ENCODE data around the gene TRA2B. TPM values are rescaled to one million over a fixed set of nuclear protein-coding genes. Genes with fewer than 3 reads are reported as not detected.
"Not testable (repeated sequence)": the region's sequence is repeated elsewhere in the genome, so short reads cannot be mapped to it uniquely, and the experiment has no call there.

Gene TRA2B
- total RNA-seq, 1 donor = 496 TPM

DNA sequence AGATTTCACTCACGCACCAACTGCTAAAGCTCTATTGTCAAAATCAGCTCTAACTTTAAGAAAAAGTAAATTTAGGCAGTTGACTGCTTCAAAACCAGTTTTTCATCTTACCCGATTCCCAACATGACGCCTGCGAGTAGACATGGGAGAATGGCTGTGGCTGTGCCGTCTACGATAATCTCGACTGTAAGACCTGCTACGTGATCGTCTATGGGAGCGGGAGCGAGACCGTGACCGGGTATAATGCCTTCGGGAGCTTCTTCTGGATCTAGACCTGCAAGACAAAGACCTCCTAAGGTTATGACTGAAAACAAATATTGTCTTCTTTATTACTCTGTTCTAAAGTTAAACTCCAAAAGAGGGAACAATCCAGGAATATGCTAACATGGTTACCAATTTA is 12.5 kb downstream of the TRA2B start:
- Histone ChIP-seq H3K27me3 (ENCODE audit: insufficient read depth, low read length) (no peaks in the 10 kb centered on the region), H3K4me3 (ENCODE audit: low read length) (no peak overlapping the region), H3K9me3 (ENCODE audit: low read depth, low read length) (no peaks in the 10 kb centered on the region), H3K4me1 (ENCODE audit: insufficient read depth, low read length) (peaks cover 41% of the 10 kb centered on the region)

DNA sequence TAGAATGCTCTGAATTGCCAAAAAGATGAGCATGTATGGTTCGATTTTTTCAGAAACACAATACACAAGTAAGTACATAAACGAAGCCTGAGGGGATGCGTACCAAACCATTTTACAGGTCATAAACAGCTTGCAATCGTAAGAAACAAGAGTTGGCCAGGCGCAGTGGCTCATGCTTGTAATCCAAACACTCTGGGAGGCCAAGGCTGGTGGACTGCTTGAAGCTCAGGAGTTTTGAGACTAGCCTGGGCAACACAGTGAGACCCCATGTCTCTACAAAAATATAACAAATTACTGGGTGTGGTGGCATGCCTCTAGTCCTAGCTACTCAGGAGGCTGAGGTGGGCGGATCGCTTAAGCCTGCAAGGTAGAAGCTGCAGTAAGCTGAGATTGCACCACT is 13.4 kb downstream of the TRA2B start:
- no peaks in the 10 kb centered on the region for H3K9me3 ChIP-seq (ENCODE audit: low read depth, low read length)
- H3K27me3 ChIP-seq (ENCODE audit: insufficient read depth, low read length) = no peaks in the 10 kb centered on the region
- H3K4me1 ChIP-seq (ENCODE audit: insufficient read depth, low read length) = peaks cover 31% of the 10 kb centered on the region
- H3K4me3 ChIP-seq (ENCODE audit: low read length) = no peak overlapping the region

DNA sequence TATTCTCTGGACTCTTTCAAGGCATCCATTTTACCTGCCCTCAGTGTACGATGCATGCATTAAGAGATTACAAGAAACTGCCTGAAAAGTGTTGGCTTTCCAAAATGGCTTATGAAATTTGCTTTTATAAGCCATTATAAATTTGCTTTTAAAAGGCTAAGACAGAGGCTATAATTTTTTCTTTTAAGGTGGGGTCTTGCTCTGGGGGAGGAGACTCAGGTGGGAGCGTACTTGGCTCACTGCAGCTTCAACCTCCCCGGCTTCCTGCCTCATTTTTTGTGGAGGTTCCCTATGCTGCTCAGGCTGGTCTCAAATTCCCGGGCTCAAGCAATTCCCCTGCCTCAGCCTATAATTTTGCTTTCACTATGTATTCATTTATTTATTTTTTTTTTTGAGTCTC is 17.6 kb downstream of the TRA2B start:
- Histone ChIP-seq H3K4me3 (ENCODE audit: low read length) (no peak overlapping the region), H3K9me3 (ENCODE audit: low read depth, low read length) (no peaks in the 10 kb centered on the region), H3K27me3 (ENCODE audit: insufficient read depth, low read length) (no peaks in the 10 kb centered on the region), H3K4me1 (ENCODE audit: insufficient read depth, low read length) (no peaks in the 10 kb centered on the region)

GRCh38 chr3:185916042-185916833 is 21.6 kb downstream of the TRA2B start:
- no peaks in the 10 kb centered on the region for H3K9me3 ChIP-seq (ENCODE audit: low read depth, low read length)
- no peaks in the 10 kb centered on the region for H3K4me1 ChIP-seq (ENCODE audit: insufficient read depth, low read length)
- H3K4me3 ChIP-seq (ENCODE audit: low read length) = no peak overlapping the region
- no peaks in the 10 kb centered on the region for H3K27me3 ChIP-seq (ENCODE audit: insufficient read depth, low read length)

- Histone ChIP-seq H3K9me3 (ENCODE audit: low read depth, low read length) (no peaks in the 10 kb centered on the region), H3K4me1 (ENCODE audit: insufficient read depth, low read length) (no peaks in the 10 kb centered on the region), H3K27me3 (ENCODE audit: insufficient read depth, low read length) (no peaks in the 10 kb centered on the region), H3K4me3 (ENCODE audit: low read length) (no peak overlapping the region)
These were observed 22.2 kb downstream of the TRA2B start for GRCh38 chr3:185915642-185916041.

DNA sequence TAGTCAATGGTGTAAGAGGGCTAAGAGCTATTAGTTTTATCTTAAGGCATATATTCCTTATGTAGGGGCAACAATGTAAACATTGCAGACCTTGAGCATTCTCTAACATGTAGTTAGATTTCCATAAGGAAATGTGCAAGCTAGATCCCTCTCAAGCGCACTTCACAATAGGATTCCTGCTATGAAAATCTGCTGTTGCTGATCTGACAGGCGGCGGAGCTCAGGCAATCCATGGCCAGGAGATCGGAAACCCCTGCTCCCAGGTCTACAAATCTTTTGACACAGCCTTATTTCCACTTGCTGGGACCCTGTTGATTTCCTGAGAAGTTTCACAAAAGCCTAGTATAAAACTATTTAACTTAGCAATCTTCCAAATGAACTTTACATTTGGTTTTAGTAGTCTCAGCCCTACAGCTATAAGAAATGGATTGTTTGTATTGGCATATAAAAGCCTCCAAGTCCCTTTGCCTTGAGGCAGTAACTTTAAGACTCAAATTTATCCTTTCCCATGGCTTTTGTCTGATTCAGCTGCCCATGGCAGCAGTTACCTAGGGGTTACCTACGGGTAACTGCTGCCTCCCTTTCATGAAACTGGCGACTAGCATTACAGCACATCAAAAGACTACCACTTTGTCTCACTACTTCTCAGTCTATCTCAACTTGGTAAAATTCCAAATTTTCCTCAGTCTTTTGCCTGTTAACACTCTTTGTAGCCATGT is 22.7 kb downstream of the TRA2B start:
- H3K4me1 ChIP-seq (ENCODE audit: insufficient read depth, low read length) = no peaks in the 10 kb centered on the region

DNA sequence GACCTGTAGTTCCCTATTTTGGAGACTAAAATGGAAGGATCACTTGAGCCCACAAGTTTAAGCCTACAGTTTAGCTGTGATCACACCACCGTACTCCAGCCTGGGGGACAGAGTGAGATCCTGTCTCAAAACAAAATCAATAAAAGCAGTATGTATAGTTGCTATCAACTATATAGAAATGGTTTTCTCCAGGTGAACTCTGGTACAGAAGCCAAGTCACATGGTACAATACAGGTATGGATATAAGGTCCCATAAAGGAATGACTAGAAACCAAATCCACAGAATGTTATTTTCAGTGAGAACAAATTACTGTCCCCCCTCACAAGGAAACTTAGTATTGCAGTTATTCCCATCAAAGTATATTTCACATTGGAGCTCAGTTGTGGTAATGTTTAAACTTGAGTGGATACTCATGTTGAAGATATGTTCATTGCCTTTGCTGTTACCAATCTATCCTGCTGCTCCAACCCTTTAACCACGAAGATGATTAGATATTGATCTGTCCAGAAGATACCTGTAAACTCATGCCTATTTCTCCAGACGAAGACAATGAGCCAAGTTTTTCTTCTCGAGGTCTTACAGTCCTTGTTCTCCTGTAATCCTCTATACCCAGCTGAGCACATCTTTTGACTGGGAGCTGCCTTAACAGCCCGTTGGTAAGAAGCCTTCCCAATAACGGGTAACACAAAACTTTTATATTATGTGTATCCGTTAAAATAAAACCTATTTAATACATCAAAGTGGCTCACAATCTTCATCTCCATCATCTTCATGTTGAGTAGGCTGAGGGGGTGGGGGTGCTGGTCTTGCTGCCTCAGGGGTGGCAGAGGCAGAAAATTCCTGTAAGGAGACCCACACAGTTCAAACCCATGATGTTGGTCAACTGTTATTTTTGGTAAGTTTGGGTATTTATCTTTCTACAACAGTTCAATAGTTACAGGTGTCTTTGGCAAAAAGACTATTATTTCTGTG is 24.6 kb downstream of the TRA2B start:
- no peak overlapping the region for H3K4me3 ChIP-seq (ENCODE audit: low read length)
- H3K27me3 ChIP-seq (ENCODE audit: insufficient read depth, low read length) = no peaks in the 10 kb centered on the region
- H3K4me1 ChIP-seq (ENCODE audit: insufficient read depth, low read length) = no peaks in the 10 kb centered on the region
- no peaks in the 10 kb centered on the region for H3K9me3 ChIP-seq (ENCODE audit: low read depth, low read length)

More for the DNA sequence above, 22.7 kb downstream of the TRA2B start:
- Histone ChIP-seq H3K4me3 (ENCODE audit: low read length) (no peak overlapping the region), H3K27me3 (ENCODE audit: insufficient read depth, low read length) (no peaks in the 10 kb centered on the region), H3K9me3 (ENCODE audit: low read depth, low read length) (no peaks in the 10 kb centered on the region)

GRCh38 chr3:185912512-185912911 is 25.3 kb downstream of the TRA2B start:
- H3K27me3 ChIP-seq (ENCODE audit: insufficient read depth, low read length) = no peaks in the 10 kb centered on the region
- no peak overlapping the region for H3K4me3 ChIP-seq (ENCODE audit: low read length)
- H3K9me3 ChIP-seq (ENCODE audit: low read depth, low read length) = no peaks in the 10 kb centered on the region
- H3K4me1 ChIP-seq (ENCODE audit: insufficient read depth, low read length) = no peaks in the 10 kb centered on the region

GRCh38 chr3:185911076-185911448 is 26.8 kb downstream of the TRA2B start:
- not testable (repeated sequence) for H3K4me1 ChIP-seq (ENCODE audit: insufficient read depth, low read length); H3K27me3 ChIP-seq (ENCODE audit: insufficient read depth, low read length); H3K4me3 ChIP-seq (ENCODE audit: low read length); H3K9me3 ChIP-seq (ENCODE audit: low read depth, low read length)

GRCh38 chr3:185910322-185911075 is 27.3 kb downstream of the TRA2B start:
- not testable (repeated sequence) for H3K9me3 ChIP-seq (ENCODE audit: low read depth, low read length); H3K27me3 ChIP-seq (ENCODE audit: insufficient read depth, low read length); H3K4me3 ChIP-seq (ENCODE audit: low read length); H3K4me1 ChIP-seq (ENCODE audit: insufficient read depth, low read length)

- not testable (repeated sequence) for H3K27me3 ChIP-seq (ENCODE audit: insufficient read depth, low read length); H3K4me1 ChIP-seq (ENCODE audit: insufficient read depth, low read length); H3K9me3 ChIP-seq (ENCODE audit: low read depth, low read length); H3K4me3 ChIP-seq (ENCODE audit: low read length)
These were observed 27.9 kb downstream of the TRA2B start for GRCh38 chr3:185909913-185910312.

GRCh38 chr3:185900228-185900627 is 37.6 kb downstream of the TRA2B start:
- Histone ChIP-seq H3K4me1 (ENCODE audit: insufficient read depth, low read length) (no peaks in the 10 kb centered on the region), H3K9me3 (ENCODE audit: low read depth, low read length) (no peaks in the 10 kb centered on the region), H3K4me3 (ENCODE audit: low read length) (no peak overlapping the region), H3K27me3 (ENCODE audit: insufficient read depth, low read length) (no peaks in the 10 kb centered on the region)

- Histone ChIP-seq H3K4me3 (ENCODE audit: low read length) (no peak overlapping the region), H3K9me3 (ENCODE audit: low read depth, low read length) (no peaks in the 10 kb centered on the region), H3K4me1 (ENCODE audit: insufficient read depth, low read length) (no peaks in the 10 kb centered on the region), H3K27me3 (ENCODE audit: insufficient read depth, low read length) (no peaks in the 10 kb centered on the region)
These were observed 41.2 kb downstream of the TRA2B start for GRCh38 chr3:185896636-185897035.

- no peaks in the 10 kb centered on the region for H3K9me3 ChIP-seq (ENCODE audit: low read depth, low read length)
- no peaks in the 10 kb centered on the region for H3K4me1 ChIP-seq (ENCODE audit: insufficient read depth, low read length)
- no peak overlapping the region for H3K4me3 ChIP-seq (ENCODE audit: low read length)
- H3K27me3 ChIP-seq (ENCODE audit: insufficient read depth, low read length) = no peaks in the 10 kb centered on the region
These were observed 50.7 kb downstream of the TRA2B start for GRCh38 chr3:185887066-185887465.

All from mononuclear cell (primary cell).